Muscle layer of colon (tissue), 2 donors: ENCODE results near the gene ANK2.
A peak's percentile ranks its signal among the peaks of the same experiment; 100 is the strongest.

ENCODE experiments used
- H3K27ac ChIP-seq: one replicate; pipeline ENCODE4 v1.7.0; 2013; ENCODE audit warnings: low read depth, mild to moderate bottlenecking, low read length, moderate library complexity
- H3K27me3 ChIP-seq, 2 donors: one replicate each; pipeline ENCODE4 v1.7.0; 2013; ENCODE audit warnings: low read length in 2 of 2, mild to moderate bottlenecking in 2 of 2; ENCODE audit not compliant: insufficient read depth in 2 of 2, control insufficient read depth in 1 of 2
- H3K36me3 ChIP-seq: one replicate; pipeline ENCODE4 v1.7.0; 2013; ENCODE audit warnings: mild to moderate bottlenecking, low read length; ENCODE audit not compliant: insufficient read depth
- H3K4me1 ChIP-seq: one replicate; pipeline ENCODE4 v1.7.0; 2013; ENCODE audit warnings: mild to moderate bottlenecking, low read length; ENCODE audit not compliant: insufficient read depth
- H3K4me3 ChIP-seq, 2 donors: one replicate each; pipeline ENCODE4 v1.7.0; 2013; ENCODE audit warnings: low read length in 2 of 2, low read depth in 1 of 2, mild to moderate bottlenecking in 1 of 2, moderate library complexity in 1 of 2
- H3K9ac ChIP-seq: one replicate; pipeline ENCODE4 v1.7.0; 2013; ENCODE audit warnings: low read length
- H3K9me3 ChIP-seq: one replicate; pipeline ENCODE4 v1.7.0; 2013; ENCODE audit warnings: mild to moderate bottlenecking, low read length
- donor health status: abdominal sarcoma.
- donor health status: Adenocarcinoma of cecum.

ANK2 gene

DNA sequence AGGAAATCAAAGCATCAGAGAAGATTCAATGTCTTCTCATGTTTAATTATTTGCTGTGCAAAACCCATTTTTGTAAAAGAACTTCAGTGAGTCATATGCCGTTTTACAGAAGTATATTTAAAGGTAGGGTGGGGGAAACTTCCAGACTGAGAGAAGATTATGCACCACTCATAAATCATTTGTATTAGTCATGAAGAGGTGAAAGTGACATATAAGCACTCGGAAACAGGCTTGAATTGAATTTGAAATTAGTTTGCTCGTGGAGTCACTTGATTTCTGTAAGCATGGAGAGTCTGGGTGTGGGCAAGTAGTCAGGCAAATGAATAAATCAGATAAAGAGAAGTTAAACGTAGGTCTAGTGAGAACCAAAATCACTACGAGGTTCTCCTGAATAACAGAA lies 335.1 kb downstream of the ANK2 start:
- Histone ChIP-seq H3K9ac (no peak overlapping the region), H3K36me3 (no peaks in the 10 kb centered on the region), H3K27me3 (no peaks in the 10 kb centered on the region), H3K27ac (no peak overlapping the region), H3K4me1 (peaks cover 10% of the 10 kb centered on the region), H3K4me3 (no peak overlapping the region), H3K9me3 (no peaks in the 10 kb centered on the region)

DNA sequence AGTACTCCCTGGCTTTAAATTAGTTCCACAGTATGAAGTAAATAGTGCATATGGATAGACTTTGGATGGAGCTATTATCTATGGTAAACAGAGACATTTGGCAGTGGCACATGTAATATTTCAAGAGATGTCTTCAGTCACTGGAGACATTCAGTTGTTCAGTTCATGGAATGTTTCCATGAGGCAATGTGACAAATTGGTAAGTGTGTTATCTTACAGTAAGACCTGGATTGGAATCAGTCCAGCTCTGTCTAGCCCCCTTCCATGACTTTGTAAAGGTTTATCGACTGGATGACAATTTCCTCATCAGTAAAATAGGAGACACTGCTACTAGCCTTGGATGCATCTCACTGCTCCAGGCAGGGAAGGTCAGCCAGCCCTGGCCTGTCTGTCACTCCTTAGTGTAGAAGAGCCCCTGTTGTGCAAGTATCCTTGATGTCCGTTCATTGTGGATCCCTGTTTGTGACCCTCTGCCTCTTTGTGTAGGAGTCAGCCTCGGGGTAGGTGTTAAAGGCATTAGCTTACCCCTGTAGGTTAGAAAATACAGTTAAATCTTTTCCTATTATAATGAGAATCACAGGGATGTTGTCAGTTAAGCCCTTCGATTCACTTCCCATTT lies 335.9 kb downstream of the ANK2 start:
- H3K36me3 ChIP-seq, result no peaks in the 10 kb centered on the region
- H3K9ac ChIP-seq, result no peak overlapping the region
- H3K9me3 ChIP-seq, result no peaks in the 10 kb centered on the region
- H3K27me3 ChIP-seq, result no peaks in the 10 kb centered on the region
- H3K4me1 ChIP-seq, result peaks cover 10% of the 10 kb centered on the region
- H3K27ac ChIP-seq, result no peak overlapping the region
- no peak overlapping the region for H3K4me3 ChIP-seq

DNA sequence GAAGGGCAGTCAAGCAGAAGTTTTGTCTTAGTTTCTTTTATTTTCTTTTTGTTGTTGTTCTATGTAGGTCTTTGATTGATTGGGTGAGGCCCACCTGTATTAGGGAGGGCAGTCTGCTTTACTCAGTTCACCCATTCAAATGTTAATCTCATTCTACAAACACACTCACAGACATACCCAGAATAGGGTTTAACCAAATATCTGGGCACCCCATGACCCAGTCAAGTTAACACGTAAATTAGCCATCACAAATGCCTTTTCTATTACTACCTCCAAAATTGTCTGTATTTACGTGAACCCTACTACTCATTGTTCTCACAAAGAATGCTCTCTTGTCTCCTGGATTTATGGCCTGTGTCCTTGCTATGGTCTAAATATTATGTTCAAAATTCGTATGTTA lies 339.7 kb downstream of the ANK2 start:
- no peaks in the 10 kb centered on the region for H3K36me3 ChIP-seq

DNA sequence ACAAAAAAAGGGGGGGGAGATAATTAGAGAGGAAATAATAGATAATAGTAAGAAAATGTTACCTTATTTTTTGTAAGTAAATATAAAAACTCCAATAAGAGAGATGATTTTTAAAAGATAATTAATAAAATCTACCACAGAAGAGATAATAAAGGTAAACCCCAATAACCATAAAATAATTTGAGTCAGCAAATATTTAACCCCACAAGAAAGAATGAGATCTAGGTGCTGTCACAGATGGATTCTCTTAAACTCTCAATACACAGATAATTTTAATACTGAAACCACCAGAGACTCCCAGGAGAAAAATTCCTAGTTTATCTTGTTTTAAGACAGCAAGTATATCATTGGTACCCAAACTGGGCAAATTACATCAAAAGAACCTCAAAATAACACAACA lies 341.4 kb downstream of the ANK2 start:
- Histone ChIP-seq H3K9me3 (no peaks in the 10 kb centered on the region), H3K4me3 (no peak overlapping the region), H3K9ac (no peak overlapping the region), H3K27ac (no peak overlapping the region), H3K4me1 (peaks cover 5% of the 10 kb centered on the region), H3K27me3 (no peaks in the 10 kb centered on the region), H3K36me3 (no peaks in the 10 kb centered on the region)

More for the DNA sequence above, 339.7 kb downstream of the ANK2 start:
- H3K4me3 ChIP-seq, result no peak overlapping the region
- H3K9me3 ChIP-seq, result no peaks in the 10 kb centered on the region
- H3K27ac ChIP-seq, result no peak overlapping the region
- H3K9ac ChIP-seq, result no peak overlapping the region
- H3K27me3 ChIP-seq, result no peaks in the 10 kb centered on the region
- peaks cover 10% of the 10 kb centered on the region for H3K4me1 ChIP-seq

DNA sequence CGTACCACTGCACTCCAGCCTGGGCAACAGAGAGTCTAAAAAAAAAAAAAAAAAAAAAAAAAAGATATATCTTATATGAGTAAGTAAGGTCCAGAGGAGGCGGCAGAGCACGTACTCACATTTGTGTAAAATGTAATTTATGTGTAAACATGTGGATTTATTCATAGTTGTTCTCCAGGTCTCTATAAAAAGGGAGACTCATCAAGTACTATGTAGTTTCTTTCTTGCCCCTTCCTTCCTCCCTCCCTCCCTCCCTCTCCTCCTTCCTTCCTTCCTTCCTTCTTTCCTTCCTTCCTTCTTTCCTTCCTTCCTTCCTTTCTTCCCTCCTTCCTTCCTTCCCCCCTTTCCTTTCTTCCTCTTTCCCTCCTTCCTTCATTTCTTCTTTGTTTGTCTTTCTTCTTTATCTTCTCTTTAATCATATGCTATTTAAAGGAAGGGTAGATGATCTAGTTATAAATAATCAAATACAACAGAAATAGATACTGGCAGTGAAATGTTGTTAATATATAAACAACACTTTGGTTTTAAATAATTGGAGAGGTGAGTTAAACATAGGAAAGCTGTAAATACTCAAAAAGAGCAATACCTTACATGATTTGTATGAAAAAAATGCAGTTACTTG lies 344.8 kb downstream of the ANK2 start:
- Histone ChIP-seq H3K4me1 (peaks cover 16% of the 10 kb centered on the region), H3K36me3 (no peaks in the 10 kb centered on the region), H3K9ac (no peak overlapping the region)

DNA sequence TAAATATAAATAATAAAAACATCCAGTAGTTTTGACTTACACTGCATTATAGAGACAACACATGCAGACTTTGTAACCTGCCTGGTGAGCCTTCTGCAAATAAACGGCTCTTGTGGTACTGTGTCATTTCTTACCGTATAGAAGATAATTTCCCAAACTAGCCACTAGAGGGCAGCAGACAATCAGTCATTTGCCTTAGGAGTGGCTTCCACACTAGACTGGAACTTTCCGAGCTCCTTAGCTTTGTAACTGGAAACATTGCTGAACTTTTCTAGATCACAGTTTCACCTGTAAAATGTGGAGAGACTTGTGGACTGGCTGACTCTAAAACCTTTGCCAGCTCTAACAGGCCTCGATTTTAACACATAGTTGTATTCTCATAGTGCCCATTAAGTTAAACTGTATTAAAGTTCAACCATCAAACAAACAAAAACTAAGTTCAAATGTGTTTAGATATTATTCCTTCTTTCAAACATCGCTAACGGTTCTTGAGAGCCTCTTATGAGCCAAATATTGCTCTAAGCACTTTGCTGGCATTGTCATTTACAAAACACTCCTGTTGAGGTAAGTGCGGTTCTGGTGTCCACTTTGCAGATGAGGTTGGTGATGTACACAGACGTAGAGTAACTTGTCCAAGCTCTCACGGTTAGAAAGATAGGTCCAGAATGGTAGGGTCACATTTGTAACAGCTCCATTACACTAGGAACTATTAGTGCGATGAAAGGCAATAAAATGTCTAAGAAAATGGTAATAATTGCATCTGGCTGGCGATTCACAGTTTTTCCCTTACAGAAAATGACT lies 345.5 kb downstream of the ANK2 start:
- Histone ChIP-seq H3K36me3 (no peaks in the 10 kb centered on the region), H3K9me3 (no peaks in the 10 kb centered on the region), H3K27me3 (no peaks in the 10 kb centered on the region), H3K4me3 (peak overlapping the region in 1 of 2 donors; percentile 24), H3K27ac (no peak overlapping the region), H3K4me1 (peaks cover 16% of the 10 kb centered on the region), H3K9ac (no peak overlapping the region)

More for the DNA sequence above, 344.8 kb downstream of the ANK2 start:
- no peaks in the 10 kb centered on the region for H3K27me3 ChIP-seq
- no peaks in the 10 kb centered on the region for H3K9me3 ChIP-seq
- no peak overlapping the region for H3K4me3 ChIP-seq
- H3K27ac ChIP-seq, result no peak overlapping the region

DNA sequence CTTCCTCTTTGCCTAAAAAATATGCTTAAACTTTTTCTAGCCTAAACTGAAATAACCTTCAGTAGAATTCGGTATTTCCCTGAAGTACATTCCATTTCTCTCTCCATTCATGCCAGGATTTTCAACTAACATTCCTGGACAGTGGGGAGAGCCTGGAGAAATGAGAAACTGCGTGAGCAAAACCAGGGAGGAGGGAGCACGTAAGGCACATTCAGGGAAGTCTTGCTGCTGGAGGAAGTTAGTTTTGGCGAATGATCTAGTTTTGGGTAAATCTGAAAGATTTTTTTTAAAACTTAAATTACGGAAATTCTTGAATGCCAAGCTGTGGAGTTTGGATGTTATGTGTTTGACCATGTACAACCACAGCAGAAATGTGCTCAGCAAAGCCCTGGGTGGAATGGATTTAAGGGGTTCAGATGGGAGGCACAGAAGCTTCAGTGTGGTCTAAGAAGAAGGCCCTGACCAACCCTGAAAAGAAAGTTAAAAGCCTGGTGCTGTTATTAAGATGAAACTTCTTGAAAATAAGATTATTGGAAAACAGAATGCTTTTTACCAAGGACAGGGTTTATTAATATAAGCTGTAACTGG lies 347.8 kb downstream of the ANK2 start:
- peaks cover 16% of the 10 kb centered on the region for H3K4me1 ChIP-seq
- H3K9me3 ChIP-seq, result no peaks in the 10 kb centered on the region
- H3K36me3 ChIP-seq, result no peaks in the 10 kb centered on the region
- no peak overlapping the region for H3K9ac ChIP-seq
- no peak overlapping the region for H3K4me3 ChIP-seq
- peak overlapping the region; percentile 1 for H3K27ac ChIP-seq
- no peaks in the 10 kb centered on the region for H3K27me3 ChIP-seq

DNA sequence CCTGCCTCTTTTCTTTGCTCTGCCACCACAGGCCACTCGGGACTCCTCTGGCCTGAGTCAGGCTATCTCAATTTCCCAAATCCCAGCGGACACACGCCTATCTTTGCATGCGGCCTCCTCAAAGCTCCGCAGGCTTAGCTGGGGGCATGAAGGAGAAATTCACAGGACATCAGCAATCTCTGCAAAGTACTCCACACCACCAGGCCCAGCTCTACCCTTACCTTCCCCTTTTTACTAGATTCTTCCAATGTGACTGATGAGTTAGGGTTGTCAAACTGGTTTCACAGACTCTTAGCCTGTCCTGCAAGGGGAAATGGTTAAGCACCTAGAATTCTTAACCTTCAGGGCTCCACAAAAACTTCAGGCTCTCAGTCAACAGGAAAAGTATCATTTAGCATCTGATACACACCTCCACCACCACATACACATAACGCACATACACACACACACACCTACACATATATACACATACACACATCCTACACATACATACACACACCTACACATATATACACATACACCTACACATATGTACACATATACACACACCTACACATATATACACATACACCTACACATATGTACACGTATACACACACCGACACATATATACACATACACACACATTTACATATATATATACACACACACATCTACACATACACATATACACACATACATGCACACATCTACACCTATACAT lies 349.1 kb downstream of the ANK2 start:
- Histone ChIP-seq H3K9me3 (no peaks in the 10 kb centered on the region), H3K36me3 (no peaks in the 10 kb centered on the region), H3K4me1 (peaks cover 16% of the 10 kb centered on the region), H3K4me3 (no peak overlapping the region), H3K27me3 (no peaks in the 10 kb centered on the region), H3K27ac (no peak overlapping the region), H3K9ac (no peak overlapping the region)

DNA sequence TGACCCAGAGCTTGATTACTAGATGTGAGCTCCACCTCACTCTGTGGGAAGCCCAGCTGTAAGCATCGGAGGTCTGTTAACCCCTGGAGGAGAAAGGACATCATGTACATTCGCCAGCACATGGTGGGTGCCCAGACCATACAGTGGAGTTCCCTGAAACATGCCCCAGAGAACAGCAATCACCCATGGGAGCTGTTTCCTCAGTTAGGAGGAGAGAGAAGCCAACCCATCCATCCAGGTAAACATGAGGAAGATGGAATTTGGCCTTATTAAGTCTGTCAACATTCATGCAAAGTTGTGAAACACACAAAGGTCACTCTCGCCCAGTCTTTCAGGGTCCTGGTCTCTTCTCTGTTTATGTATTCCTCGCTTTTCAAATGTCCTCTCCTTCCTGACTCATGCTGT lies 354.7 kb downstream of the ANK2 start:
- no peaks in the 10 kb centered on the region for H3K27me3 ChIP-seq
- H3K27ac ChIP-seq, result no peak overlapping the region

DNA sequence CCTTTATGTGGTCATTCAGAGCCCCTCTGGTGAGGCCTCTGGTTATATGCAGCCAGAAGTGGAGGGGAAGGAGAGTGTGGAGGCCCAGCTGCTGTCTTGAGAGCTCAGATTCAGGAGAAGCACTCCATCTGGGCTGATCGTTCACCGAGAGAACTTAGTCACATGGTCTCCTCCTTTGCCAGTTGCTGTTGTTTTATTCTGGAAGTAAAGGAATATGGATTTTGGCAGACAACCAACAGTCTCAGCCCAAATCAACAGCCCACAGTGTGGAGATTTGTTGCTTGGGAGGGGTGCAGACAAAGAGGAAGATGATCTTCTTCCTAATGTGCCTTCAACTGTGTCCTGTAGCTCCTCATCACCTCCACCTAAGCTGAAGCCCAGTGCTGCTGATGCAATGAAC lies 355.4 kb downstream of the ANK2 start:
- H3K4me3 ChIP-seq, result no peak overlapping the region
- H3K4me1 ChIP-seq, result no peaks in the 10 kb centered on the region
- no peak overlapping the region for H3K27ac ChIP-seq
- H3K9ac ChIP-seq, result no peak overlapping the region
- no peaks in the 10 kb centered on the region for H3K27me3 ChIP-seq
- no peaks in the 10 kb centered on the region for H3K36me3 ChIP-seq
- H3K9me3 ChIP-seq, result no peaks in the 10 kb centered on the region

More for the DNA sequence above, 354.7 kb downstream of the ANK2 start:
- H3K9me3 ChIP-seq, result no peaks in the 10 kb centered on the region
- H3K36me3 ChIP-seq, result no peaks in the 10 kb centered on the region
- no peak overlapping the region for H3K9ac ChIP-seq
- H3K4me1 ChIP-seq, result no peaks in the 10 kb centered on the region
- no peak overlapping the region for H3K4me3 ChIP-seq
